Measurements from ENCODE around the gene GPD1. TPM values are rescaled to one million over a fixed set of nuclear protein-coding genes. Genes with fewer than 3 reads are reported as not detected.

The GPD1 gene
- total RNA-seq, 3 donors from 2014 or later = 235 to 4,731 (median 280) TPM

DNA sequence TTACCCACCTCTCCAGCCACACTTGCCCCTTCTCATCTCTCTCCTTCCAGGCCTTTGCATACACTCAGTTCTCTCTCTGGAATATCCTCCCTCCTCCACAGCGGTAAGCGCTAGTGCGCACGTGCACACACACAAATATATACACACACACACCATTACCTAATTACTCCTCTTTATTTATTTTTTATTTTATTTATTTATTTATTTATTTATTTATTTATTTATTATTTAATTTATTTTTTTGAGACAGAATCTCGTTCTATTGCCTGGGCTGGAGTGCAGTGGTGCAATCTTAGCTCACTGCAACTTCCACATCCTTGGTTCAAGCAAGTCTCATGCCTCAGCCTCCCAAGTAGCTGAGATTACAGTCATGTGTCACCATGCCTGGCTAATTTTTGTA is 34.7 kb upstream of the GPD1 start:
- intact Hi-C loops (cut with DNase I; ENCODE audit: low total_unique reads) = no loop called here
- no peaks in the 10 kb centered on the region for H3K27me3 ChIP-seq
- no peaks in the 10 kb centered on the region for H3K4me1 ChIP-seq
- H3K4me3 ChIP-seq = no peak overlapping the region
- H3K9me3 ChIP-seq = no peaks in the 10 kb centered on the region
- no peak for DNase-seq (ENCODE audit: low spot score in 2 of 2)
- no peaks in the 10 kb centered on the region for H3K36me3 ChIP-seq
- H3K27ac ChIP-seq = no peak overlapping the region
- TF ChIP-seq CTCF (IDR thresholded peaks at IDR 0.05) (no peak), POLR2A (IDR thresholded peaks at IDR 0.05) (no peak), POLR2AphosphoS5 (IDR thresholded peaks at IDR 0.05) (no peak)

- Histone ChIP-seq H3K36me3 (no peaks in the 10 kb centered on the region), H3K27ac (no peak overlapping the region), H3K4me3 (no peak overlapping the region), H3K27me3 (no peaks in the 10 kb centered on the region), H3K9me3 (no peaks in the 10 kb centered on the region), H3K4me1 (no peaks in the 10 kb centered on the region)
- intact Hi-C loops (cut with DNase I; ENCODE audit: low total_unique reads) = no loop called here
- no peak for TF ChIP-seq POLR2A (IDR thresholded peaks at IDR 0.05)
- no peak for TF ChIP-seq CTCF (IDR thresholded peaks at IDR 0.05)
- TF ChIP-seq POLR2AphosphoS5 (IDR thresholded peaks at IDR 0.05) = no peak
- no peak for DNase-seq (ENCODE audit: low spot score in 2 of 2)
These were observed 34.3 kb upstream of the GPD1 start for GRCh38 chr12:50069539-50069938.

DNA sequence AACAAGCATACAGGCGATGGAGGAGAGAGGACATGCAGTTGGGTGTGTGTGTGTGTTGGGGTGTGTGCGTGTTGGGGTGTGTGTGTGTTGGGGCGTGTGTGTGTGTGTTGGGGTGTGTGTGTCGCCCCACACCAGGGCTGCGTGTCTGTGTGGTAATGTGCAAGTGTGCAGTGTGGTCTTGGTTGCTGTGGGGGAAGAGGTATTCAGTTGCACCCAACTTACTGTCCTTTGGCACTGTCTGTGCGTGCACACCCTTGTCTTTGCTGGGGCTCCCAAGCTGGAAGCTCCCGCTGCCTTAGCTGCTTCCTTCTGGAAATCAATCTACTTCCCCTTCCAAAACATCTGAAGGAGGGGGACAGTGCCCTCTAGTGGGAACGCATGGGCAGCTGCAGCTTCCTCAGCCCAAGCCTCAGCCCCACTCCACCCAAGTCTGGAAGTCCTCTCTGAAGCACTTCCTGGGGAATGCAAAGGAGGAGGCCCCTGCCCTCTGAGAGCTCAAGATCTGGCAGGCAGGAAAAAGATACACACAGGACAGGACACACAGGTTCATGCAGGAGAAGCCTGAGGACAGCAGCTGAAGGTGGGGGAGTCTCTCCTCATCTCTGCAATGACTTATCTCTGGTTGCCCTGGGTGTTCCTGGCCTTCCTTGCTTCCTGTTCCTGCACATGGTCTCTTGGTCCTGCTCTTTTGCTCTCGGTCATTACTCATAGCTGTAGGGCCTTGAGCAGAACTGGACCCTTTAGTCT is 33.3 kb upstream of the GPD1 start:
- H3K27ac ChIP-seq = no peak overlapping the region
- H3K4me1 ChIP-seq = no peaks in the 10 kb centered on the region
- H3K27me3 ChIP-seq = no peaks in the 10 kb centered on the region
- peak overlapping the region in 1 of 3 donors; percentile 29 for H3K4me3 ChIP-seq
- TF ChIP-seq POLR2A (IDR thresholded peaks at IDR 0.05) (no peak), CTCF (IDR thresholded peaks at IDR 0.05) (peak; percentile 61 to 93 (median 83))
- DNase-seq (ENCODE audit: low spot score in 2 of 2) = peak; percentile 56 to 79
- intact Hi-C loops (cut with DNase I; ENCODE audit: low total_unique reads) = no loop called here
- H3K36me3 ChIP-seq = no peaks in the 10 kb centered on the region
- H3K9me3 ChIP-seq = no peaks in the 10 kb centered on the region

DNA sequence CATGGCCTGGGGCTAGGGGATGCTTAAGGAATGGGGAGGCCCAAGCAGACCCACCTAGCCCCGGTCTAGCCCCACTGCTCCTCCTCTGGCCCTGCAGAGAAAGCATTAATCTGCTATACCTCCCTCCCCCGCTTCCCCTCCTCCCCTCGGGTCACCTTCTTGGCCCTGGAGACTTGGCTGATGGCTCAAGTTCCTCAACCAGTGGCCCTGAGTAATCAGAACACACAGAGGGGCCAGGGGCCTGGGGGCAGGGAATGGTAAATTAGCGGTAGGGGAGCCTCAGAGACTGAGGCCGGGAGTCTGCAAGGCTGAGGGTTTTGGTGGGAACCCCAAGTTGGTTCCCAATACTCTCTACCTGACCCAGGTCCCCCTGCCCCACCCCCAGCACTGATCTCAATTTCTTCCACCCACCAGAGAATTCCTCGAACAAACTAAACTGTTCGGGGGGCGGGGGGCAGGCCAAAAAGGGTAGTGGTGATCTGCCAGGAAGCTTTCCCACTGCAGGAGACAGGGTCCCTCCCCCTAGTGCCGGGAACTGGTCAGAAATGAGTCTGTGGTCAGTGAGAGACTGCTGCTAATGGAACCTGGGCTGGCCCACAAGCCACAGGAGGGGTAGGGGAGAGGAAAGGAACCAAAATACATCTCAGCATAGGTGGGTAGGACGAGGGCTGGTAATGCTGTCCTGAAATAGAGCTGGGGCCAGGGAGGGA is 31.5 kb upstream of the GPD1 start:
- DNase-seq (ENCODE audit: low spot score in 2 of 2) = no peak
- H3K36me3 ChIP-seq = no peaks in the 10 kb centered on the region
- no peaks in the 10 kb centered on the region for H3K9me3 ChIP-seq
- no peaks in the 10 kb centered on the region for H3K4me1 ChIP-seq
- intact Hi-C loops (cut with DNase I; ENCODE audit: low total_unique reads) = no loop called here
- H3K27ac ChIP-seq = no peak overlapping the region
- no peak overlapping the region for H3K4me3 ChIP-seq
- no peaks in the 10 kb centered on the region for H3K27me3 ChIP-seq
- TF ChIP-seq POLR2A (IDR thresholded peaks at IDR 0.05) (no peak), POLR2AphosphoS5 (IDR thresholded peaks at IDR 0.05) (no peak), CTCF (IDR thresholded peaks at IDR 0.05) (no peak)

- no peak for DNase-seq (ENCODE audit: low spot score in 2 of 2)
- Histone ChIP-seq H3K27ac (no peak overlapping the region), H3K4me1 (no peaks in the 10 kb centered on the region), H3K9me3 (no peaks in the 10 kb centered on the region), H3K27me3 (no peaks in the 10 kb centered on the region), H3K4me3 (no peak overlapping the region), H3K36me3 (no peaks in the 10 kb centered on the region)
- TF ChIP-seq POLR2AphosphoS5 (IDR thresholded peaks at IDR 0.05) (no peak), CTCF (IDR thresholded peaks at IDR 0.05) (no peak), POLR2A (IDR thresholded peaks at IDR 0.05) (no peak)
- intact Hi-C loops (cut with DNase I; ENCODE audit: low total_unique reads) = no loop called here
These were observed 30.6 kb upstream of the GPD1 start for GRCh38 chr12:50073206-50073605.
